Hematopoietic multipotent progenitor cell treated with erythropoietin and hydrocortisone succinate and interleukin-3 and kit ligand, for 8 days (in vitro differentiated cells): ENCODE data around the gene TUT1.
"Not testable (repeated sequence)": the region's sequence is repeated elsewhere in the genome, so short reads cannot be mapped to it uniquely, and the experiment has no call there.

Source experiments
- DNase-seq: peaks from one replicate; pipeline ENCODE4 v3.0.0-alpha.2; 2015

The TUT1 gene

GRCh38 chr11:62575156-62575555 is 16.2 kb downstream of the TUT1 start:
- DNase-seq: no peak

- no peak for DNase-seq
These were observed 16.8 kb downstream of the TUT1 start for GRCh38 chr11:62574363-62575071.

- DNase-seq: peak; percentile 99
These were observed 17.5 kb downstream of the TUT1 start, which contains the start of gene EEF1G for GRCh38 chr11:62573592-62574362. TSS of gene EEF1G (minus strand) at chr11:62573891. CDS start at chr11:62573842, 49 bp downstream.

- peak; percentile 45 for DNase-seq
These were observed 18.2 kb downstream of the TUT1 start for GRCh38 chr11:62573006-62573591.

- DNase-seq: no peak
These were observed 18.9 kb downstream of the TUT1 start for GRCh38 chr11:62572431-62572830.

- not testable (repeated sequence) for DNase-seq
These were observed 19.8 kb downstream of the TUT1 start for GRCh38 chr11:62571493-62571892.

- not testable (repeated sequence) for DNase-seq
These were observed 20.4 kb downstream of the TUT1 start for GRCh38 chr11:62570903-62571302.

GRCh38 chr11:62569611-62570010 is 21.7 kb downstream of the TUT1 start:
- DNase-seq: no peak

- DNase-seq: no peak
These were observed 24.2 kb downstream of the TUT1 start for GRCh38 chr11:62567018-62567633.

- DNase-seq: no peak
These were observed 25.1 kb downstream of the TUT1 start for GRCh38 chr11:62566247-62566646.

GRCh38 chr11:62565100-62565802 is 26.1 kb downstream of the TUT1 start:
- no peak for DNase-seq

- not testable (repeated sequence) for DNase-seq
These were observed 29.6 kb downstream of the TUT1 start for GRCh38 chr11:62561677-62562230.

- DNase-seq: peak; percentile 87
These were observed 30.7 kb downstream of the TUT1 start for GRCh38 chr11:62560566-62561103.

- not testable (repeated sequence) for DNase-seq
These were observed 31.7 kb downstream of the TUT1 start for GRCh38 chr11:62559626-62560025.

GRCh38 chr11:62559204-62559603 is 32.1 kb downstream of the TUT1 start:
- no peak for DNase-seq

GRCh38 chr11:62558669-62559068 is 32.7 kb downstream of the TUT1 start:
- DNase-seq: no peak

GRCh38 chr11:62556875-62557631 is 34.3 kb downstream of the TUT1 start:
- DNase-seq: peak; percentile 55

GRCh38 chr11:62556108-62556874 is 35.0 kb downstream of the TUT1 start:
- DNase-seq: peak; percentile 86

- peak; percentile 80 for DNase-seq
These were observed 35.7 kb downstream of the TUT1 start for GRCh38 chr11:62555464-62556107.
